AG08395 (cell line): ENCODE results near the gene SH3PXD2A.
A peak's percentile ranks its signal among the peaks of the same experiment; 100 is the strongest.

ENCODE experiments used
- DNase-seq: peaks from one replicate; pipeline ENCODE4 v3.0.0; 2012; ENCODE audit warnings: mixed read lengths, low spot score

Gene SH3PXD2A

GRCh38 chr10:103558911-103559310 lies 296.5 kb downstream of the SH3PXD2A start:
- no peak for DNase-seq

GRCh38 chr10:103557455-103557854 lies 297.9 kb downstream of the SH3PXD2A start:
- DNase-seq: no peak

- no peak for DNase-seq
These were observed 298.9 kb downstream of the SH3PXD2A start for GRCh38 chr10:103556383-103557007.

- DNase-seq: no peak
These were observed 299.7 kb downstream of the SH3PXD2A start for GRCh38 chr10:103555712-103556111.

GRCh38 chr10:103555325-103555649 lies 300.1 kb downstream of the SH3PXD2A start:
- no peak for DNase-seq

GRCh38 chr10:103554488-103555324 lies 300.7 kb downstream of the SH3PXD2A start:
- peak; percentile 75 for DNase-seq

GRCh38 chr10:103553743-103554487 lies 301.5 kb downstream of the SH3PXD2A start:
- no peak for DNase-seq

- DNase-seq: no peak
These were observed 302.3 kb downstream of the SH3PXD2A start for GRCh38 chr10:103552856-103553742.

- DNase-seq: no peak
These were observed 303.5 kb downstream of the SH3PXD2A start for GRCh38 chr10:103551619-103552602.

- no peak for DNase-seq
These were observed 305.1 kb downstream of the SH3PXD2A start for GRCh38 chr10:103550229-103550628.

GRCh38 chr10:103549349-103549685 lies 306.1 kb downstream of the SH3PXD2A start:
- no peak for DNase-seq

- DNase-seq: no peak
These were observed 306.6 kb downstream of the SH3PXD2A start for GRCh38 chr10:103548581-103549348.

GRCh38 chr10:103548006-103548405 lies 307.4 kb downstream of the SH3PXD2A start:
- no peak for DNase-seq

GRCh38 chr10:103547391-103547946 lies 307.9 kb downstream of the SH3PXD2A start:
- DNase-seq: no peak

- no peak for DNase-seq
These were observed 309.0 kb downstream of the SH3PXD2A start for GRCh38 chr10:103546401-103546800.

GRCh38 chr10:103545771-103546281 lies 309.6 kb downstream of the SH3PXD2A start:
- DNase-seq: no peak

- DNase-seq: no peak
These were observed 310.0 kb downstream of the SH3PXD2A start for GRCh38 chr10:103545366-103545765.

- DNase-seq: no peak
These were observed 310.6 kb downstream of the SH3PXD2A start for GRCh38 chr10:103544657-103545310.
